ENCODE data around the gene PLXNB1.

PLXNB1 gene

DNA sequence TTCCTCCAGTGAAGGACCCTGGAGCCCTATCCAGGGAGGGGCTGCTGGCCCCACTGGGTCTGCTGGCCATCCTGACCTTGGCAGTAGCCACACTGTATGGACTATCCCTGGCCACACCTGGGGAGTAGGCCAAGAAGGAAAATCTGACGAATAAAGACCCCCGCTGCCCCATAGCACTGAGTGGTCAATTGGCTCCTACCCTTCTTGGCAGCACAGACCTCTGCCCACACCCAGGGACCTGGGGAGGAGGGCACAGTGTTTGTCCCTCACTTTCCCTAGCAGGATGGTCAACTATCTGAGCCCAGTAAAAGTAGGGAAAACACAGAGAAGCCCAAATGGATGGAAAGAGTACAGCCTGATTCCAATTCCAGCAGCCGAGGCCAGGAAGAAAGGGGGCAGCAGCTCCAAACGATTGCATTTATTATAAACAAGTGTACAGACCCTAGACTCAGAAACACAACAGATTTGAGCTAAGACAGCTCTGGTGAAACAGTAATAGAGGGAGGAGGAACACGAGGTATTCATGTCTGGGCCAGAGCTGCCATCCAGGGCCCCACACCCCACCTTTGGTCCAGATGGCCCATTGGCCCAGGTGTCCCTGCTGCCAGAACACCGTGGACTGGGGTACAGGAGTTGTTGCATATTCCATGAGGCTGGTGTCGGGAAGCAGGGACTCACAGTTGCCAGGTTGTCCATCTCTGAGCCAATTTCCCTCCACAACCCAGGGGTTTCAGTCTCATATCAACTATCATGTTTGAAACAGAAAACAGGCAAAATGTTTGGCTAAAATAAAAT is 37.8 kb upstream of the PLXNB1 start:
- TF ChIP-seq, protein P1, sequence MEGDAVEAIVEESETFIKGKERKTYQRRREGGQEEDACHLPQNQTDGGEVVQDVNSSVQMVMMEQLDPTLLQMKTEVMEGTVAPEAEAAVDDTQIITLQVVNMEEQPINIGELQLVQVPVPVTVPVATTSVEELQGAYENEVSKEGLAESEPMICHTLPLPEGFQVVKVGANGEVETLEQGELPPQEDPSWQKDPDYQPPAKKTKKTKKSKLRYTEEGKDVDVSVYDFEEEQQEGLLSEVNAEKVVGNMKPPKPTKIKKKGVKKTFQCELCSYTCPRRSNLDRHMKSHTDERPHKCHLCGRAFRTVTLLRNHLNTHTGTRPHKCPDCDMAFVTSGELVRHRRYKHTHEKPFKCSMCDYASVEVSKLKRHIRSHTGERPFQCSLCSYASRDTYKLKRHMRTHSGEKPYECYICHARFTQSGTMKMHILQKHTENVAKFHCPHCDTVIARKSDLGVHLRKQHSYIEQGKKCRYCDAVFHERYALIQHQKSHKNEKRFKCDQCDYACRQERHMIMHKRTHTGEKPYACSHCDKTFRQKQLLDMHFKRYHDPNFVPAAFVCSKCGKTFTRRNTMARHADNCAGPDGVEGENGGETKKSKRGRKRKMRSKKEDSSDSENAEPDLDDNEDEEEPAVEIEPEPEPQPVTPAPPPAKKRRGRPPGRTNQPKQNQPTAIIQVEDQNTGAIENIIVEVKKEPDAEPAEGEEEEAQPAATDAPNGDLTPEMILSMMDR (IDR thresholded peaks at IDR 0.05; ENCODE audit: extremely low read depth, missing control alignments): no peak
- no peak for DNase-seq (ENCODE audit: low spot score)

- no peak for DNase-seq (ENCODE audit: low spot score)
- TF ChIP-seq, protein P1 (IDR thresholded peaks at IDR 0.05; ENCODE audit: extremely low read depth, missing control alignments): no peak
Measured at GRCh38 chr3:48467110-48467454, 37.2 kb upstream of the PLXNB1 start.

DNA sequence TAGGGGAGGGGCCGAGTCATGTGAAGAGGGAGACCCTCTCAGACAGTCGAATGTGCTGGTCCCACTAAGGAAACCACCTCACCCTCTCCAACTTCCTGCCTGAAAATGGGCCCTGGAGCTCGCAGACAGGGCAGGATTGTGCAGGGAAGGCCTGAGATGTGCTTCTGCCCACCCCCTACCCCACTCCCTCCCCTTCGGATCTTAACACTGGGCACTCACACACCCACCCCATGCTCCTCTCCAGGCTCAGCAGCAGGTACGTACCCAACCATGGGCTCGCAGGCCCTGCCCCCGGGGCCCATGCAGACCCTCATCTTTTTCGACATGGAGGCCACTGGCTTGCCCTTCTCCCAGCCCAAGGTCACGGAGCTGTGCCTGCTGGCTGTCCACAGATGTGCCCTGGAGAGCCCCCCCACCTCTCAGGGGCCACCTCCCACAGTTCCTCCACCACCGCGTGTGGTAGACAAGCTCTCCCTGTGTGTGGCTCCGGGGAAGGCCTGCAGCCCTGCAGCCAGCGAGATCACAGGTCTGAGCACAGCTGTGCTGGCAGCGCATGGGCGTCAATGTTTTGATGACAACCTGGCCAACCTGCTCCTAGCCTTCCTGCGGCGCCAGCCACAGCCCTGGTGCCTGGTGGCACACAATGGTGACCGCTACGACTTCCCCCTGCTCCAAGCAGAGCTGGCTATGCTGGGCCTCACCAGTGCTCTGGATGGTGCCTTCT is 36.7 kb upstream of the PLXNB1 start:
- TF ChIP-seq, protein P1 (IDR thresholded peaks at IDR 0.05; ENCODE audit: extremely low read depth, missing control alignments): no peak
- DNase-seq (ENCODE audit: low spot score): no peak

GRCh38 chr3:48465531-48466378 is 35.9 kb upstream of the PLXNB1 start:
- peak; percentile 85 for DNase-seq (ENCODE audit: low spot score)
- TF ChIP-seq, protein P1 (IDR thresholded peaks at IDR 0.05; ENCODE audit: extremely low read depth, missing control alignments): peak; percentile 49

DNA sequence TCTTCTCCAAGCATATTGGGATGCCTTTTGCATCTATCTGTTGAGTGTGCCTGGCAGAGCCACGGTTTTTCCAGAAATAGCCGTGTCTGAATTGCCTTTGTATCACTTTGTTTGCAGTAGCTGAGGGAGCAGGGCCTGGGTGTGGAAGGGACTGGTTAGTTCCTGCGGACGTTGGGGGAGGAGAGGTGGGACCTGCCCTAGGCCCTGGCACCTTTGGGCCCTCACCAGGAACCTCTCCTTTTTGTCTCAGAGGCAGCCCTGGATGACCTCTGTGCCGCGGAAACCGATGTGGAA is 35.3 kb upstream of the PLXNB1 start:
- no peak for DNase-seq (ENCODE audit: low spot score)
- TF ChIP-seq, protein P1 (IDR thresholded peaks at IDR 0.05; ENCODE audit: extremely low read depth, missing control alignments): no peak

- TF ChIP-seq, protein P1 (IDR thresholded peaks at IDR 0.05; ENCODE audit: extremely low read depth, missing control alignments): no peak
- no peak for DNase-seq (ENCODE audit: low spot score)
Measured at GRCh38 chr3:48464713-48465221, 34.9 kb upstream of the PLXNB1 start.

Measured in GM20000 (cell line).